Ishikawa (cell line): Measurements from ENCODE around the gene LGR4.

Experiments used
- CREB1 ChIP-seq: IDR thresholded peaks from 2 replicates; pipeline ENCODE4 v1.6.1; 2012; ENCODE audit warnings: low read depth
- EP300 ChIP-seq: IDR thresholded peaks from 2 replicates; pipeline ENCODE4 v1.6.1; 2012; ENCODE audit warnings: borderline replicate concordance
- MAX ChIP-seq: IDR thresholded peaks from 2 replicates; pipeline ENCODE4 v1.6.1; 2012
- RAD21 ChIP-seq: IDR thresholded peaks from 2 replicates; pipeline ENCODE4 v1.6.1; 2012; ENCODE audit warnings: low read depth
- REST ChIP-seq: IDR thresholded peaks from 2 replicates; pipeline ENCODE4 v1.6.1; 2012; ENCODE audit warnings: low read depth, mild to moderate bottlenecking
- YY1 ChIP-seq: IDR thresholded peaks from 2 replicates; pipeline ENCODE4 v1.6.1; 2012; ENCODE audit warnings: low read depth

GRCh38 chr11:27357250-27357649 is 115.3 kb downstream of the LGR4 start:
- no peak for TF ChIP-seq REST
- TF ChIP-seq RAD21, result no peak
- TF ChIP-seq EP300, result no peak
- TF ChIP-seq MAX, result no peak
- TF ChIP-seq CREB1, result no peak
- TF ChIP-seq YY1, result no peak
